ENCODE measurements around the gene PRSS12. TPM values are rescaled to one million over a fixed set of nuclear protein-coding genes. Genes with fewer than 3 reads are reported as not detected.

Gene PRSS12
- total RNA-seq, 1 donor from 2014 or later, result 14.1 TPM

GRCh38 chr4:118363166-118363565 is 10.4 kb upstream of the PRSS12 start:
- Mint-ChIP-seq H3K27me3 (no peaks in the 10 kb centered on the region), H3K27ac (no peak overlapping the region), H3K36me3 (no peaks in the 10 kb centered on the region), H3K4me3 (no peak overlapping the region), H3K4me1 (ENCODE audit: unreplicated experiment) (no peaks in the 10 kb centered on the region), H3K9me3 (no peaks in the 10 kb centered on the region)
- DNase-seq (ENCODE audit: extremely low spot score, unreplicated experiment), result no peak
- no peak for TF ChIP-seq CTCF (conservative IDR thresholded peaks at IDR 0.05)

GRCh38 chr4:118361192-118361591 is 8.4 kb upstream of the PRSS12 start:
- H3K27me3 Mint-ChIP-seq, result peaks cover 5% of the 10 kb centered on the region
- H3K4me3 Mint-ChIP-seq, result no peak overlapping the region
- no peak for TF ChIP-seq CTCF (conservative IDR thresholded peaks at IDR 0.05)
- no peaks in the 10 kb centered on the region for H3K9me3 Mint-ChIP-seq
- no peaks in the 10 kb centered on the region for H3K36me3 Mint-ChIP-seq
- H3K27ac Mint-ChIP-seq, result no peak overlapping the region
- H3K4me1 Mint-ChIP-seq (ENCODE audit: unreplicated experiment), result no peaks in the 10 kb centered on the region
- DNase-seq (ENCODE audit: extremely low spot score, unreplicated experiment), result no peak

GRCh38 chr4:118360106-118360505 is 7.3 kb upstream of the PRSS12 start:
- no peak for DNase-seq (ENCODE audit: extremely low spot score, unreplicated experiment)
- Mint-ChIP-seq H3K36me3 (no peaks in the 10 kb centered on the region), H3K4me3 (no peak overlapping the region), H3K27ac (no peak overlapping the region), H3K4me1 (ENCODE audit: unreplicated experiment) (peaks cover 4% of the 10 kb centered on the region), H3K9me3 (no peaks in the 10 kb centered on the region), H3K27me3 (peaks cover 8% of the 10 kb centered on the region)
- no peak for TF ChIP-seq CTCF (conservative IDR thresholded peaks at IDR 0.05)

- DNase-seq (ENCODE audit: extremely low spot score, unreplicated experiment), result no peak
- H3K9me3 Mint-ChIP-seq, result no peaks in the 10 kb centered on the region
- H3K4me3 Mint-ChIP-seq, result no peak overlapping the region
- peaks cover 25% of the 10 kb centered on the region for H3K27me3 Mint-ChIP-seq
- no peaks in the 10 kb centered on the region for H3K36me3 Mint-ChIP-seq
- peaks cover 12% of the 10 kb centered on the region for H3K4me1 Mint-ChIP-seq (ENCODE audit: unreplicated experiment)
- no peak overlapping the region for H3K27ac Mint-ChIP-seq
- no peak for TF ChIP-seq CTCF (conservative IDR thresholded peaks at IDR 0.05)
These were observed 4.8 kb upstream of the PRSS12 start for GRCh38 chr4:118357601-118358000.

GRCh38 chr4:118356731-118357130 is 3.9 kb upstream of the PRSS12 start:
- Mint-ChIP-seq H3K4me3 (no peak overlapping the region), H3K27me3 (peaks cover 28% of the 10 kb centered on the region), H3K9me3 (no peaks in the 10 kb centered on the region), H3K36me3 (no peaks in the 10 kb centered on the region), H3K4me1 (ENCODE audit: unreplicated experiment) (peaks cover 15% of the 10 kb centered on the region), H3K27ac (no peak overlapping the region)
- TF ChIP-seq CTCF (conservative IDR thresholded peaks at IDR 0.05), result no peak
- no peak for DNase-seq (ENCODE audit: extremely low spot score, unreplicated experiment)

GRCh38 chr4:118356111-118356510 is 3.3 kb upstream of the PRSS12 start:
- Mint-ChIP-seq H3K27ac (no peak overlapping the region), H3K36me3 (no peaks in the 10 kb centered on the region), H3K4me1 (ENCODE audit: unreplicated experiment) (peaks cover 21% of the 10 kb centered on the region), H3K4me3 (no peak overlapping the region), H3K27me3 (peaks cover 35% of the 10 kb centered on the region), H3K9me3 (no peaks in the 10 kb centered on the region)
- DNase-seq (ENCODE audit: extremely low spot score, unreplicated experiment), result no peak
- TF ChIP-seq CTCF (conservative IDR thresholded peaks at IDR 0.05), result no peak
